Measurements from ENCODE around the gene PRF1.

Gene PRF1

GRCh38 chr10:70571636-70572439 is 30.7 kb downstream of the PRF1 start:
- TF ChIP-seq SIN3A (IDR thresholded peaks at IDR 0.05; ENCODE audit: borderline replicate concordance, insufficient read depth, low read length) (no peak), POLR2AphosphoS5 (IDR thresholded peaks at IDR 0.05; ENCODE audit: low read depth, low read length) (no peak), FOXP2 (optimal IDR thresholded peaks at IDR 0.05; ENCODE audit: borderline replicate concordance, extremely low read depth, extremely low read length, insufficient read depth) (no peak), TAF1 (IDR thresholded peaks at IDR 0.05; ENCODE audit: borderline replicate concordance, insufficient read depth, low read length) (no peak), REST (IDR thresholded peaks at IDR 0.05; ENCODE audit: insufficient read depth in 1 of 2, low read depth in 2 of 2, low read length in 2 of 2) (no peak)

- no peak for TF ChIP-seq SIN3A (IDR thresholded peaks at IDR 0.05; ENCODE audit: borderline replicate concordance, insufficient read depth, low read length)
- TF ChIP-seq TAF1 (IDR thresholded peaks at IDR 0.05; ENCODE audit: borderline replicate concordance, insufficient read depth, low read length), result no peak
- TF ChIP-seq POLR2AphosphoS5 (IDR thresholded peaks at IDR 0.05; ENCODE audit: low read depth, low read length), result no peak
- TF ChIP-seq REST (IDR thresholded peaks at IDR 0.05; ENCODE audit: insufficient read depth in 1 of 2, low read depth in 2 of 2, low read length in 2 of 2), result no peak
- no peak for TF ChIP-seq FOXP2 (optimal IDR thresholded peaks at IDR 0.05; ENCODE audit: borderline replicate concordance, extremely low read depth, extremely low read length, insufficient read depth)
Observed at GRCh38 chr10:70571236-70571635, 31.3 kb downstream of the PRF1 start.

GRCh38 chr10:70568781-70569495 is 33.6 kb downstream of the PRF1 start:
- TF ChIP-seq TAF1 (IDR thresholded peaks at IDR 0.05; ENCODE audit: borderline replicate concordance, insufficient read depth, low read length) (no peak), REST (IDR thresholded peaks at IDR 0.05; ENCODE audit: insufficient read depth in 1 of 2, low read depth in 2 of 2, low read length in 2 of 2) (no peak), FOXP2 (optimal IDR thresholded peaks at IDR 0.05; ENCODE audit: borderline replicate concordance, extremely low read depth, extremely low read length, insufficient read depth) (no peak), POLR2AphosphoS5 (IDR thresholded peaks at IDR 0.05; ENCODE audit: low read depth, low read length) (no peak), SIN3A (IDR thresholded peaks at IDR 0.05; ENCODE audit: borderline replicate concordance, insufficient read depth, low read length) (no peak)

- no peak for TF ChIP-seq REST (IDR thresholded peaks at IDR 0.05; ENCODE audit: insufficient read depth in 1 of 2, low read depth in 2 of 2, low read length in 2 of 2)
- no peak for TF ChIP-seq TAF1 (IDR thresholded peaks at IDR 0.05; ENCODE audit: borderline replicate concordance, insufficient read depth, low read length)
- no peak for TF ChIP-seq SIN3A (IDR thresholded peaks at IDR 0.05; ENCODE audit: borderline replicate concordance, insufficient read depth, low read length)
Observed at GRCh38 chr10:70568113-70568512, 34.4 kb downstream of the PRF1 start.

Measured in PFSK-1 (cell line).